GM18505 (cell line): ENCODE measurements around the gene CAPN9.

Experiments
- ATAC-seq: cut with Tn5 transposase; IDR thresholded peaks from one replicate; pipeline ENCODE4 v1.9.1; 2021; ENCODE audit not compliant: unreplicated experiment
- POLR2A ChIP-seq: IDR thresholded peaks from 4 replicates; pipeline ENCODE4 v1.6.1; 2011; ENCODE audit warnings: borderline replicate concordance; ENCODE audit not compliant: insufficient read depth, insufficient read length; ENCODE audit errors: extremely low read depth

Gene CAPN9

DNA sequence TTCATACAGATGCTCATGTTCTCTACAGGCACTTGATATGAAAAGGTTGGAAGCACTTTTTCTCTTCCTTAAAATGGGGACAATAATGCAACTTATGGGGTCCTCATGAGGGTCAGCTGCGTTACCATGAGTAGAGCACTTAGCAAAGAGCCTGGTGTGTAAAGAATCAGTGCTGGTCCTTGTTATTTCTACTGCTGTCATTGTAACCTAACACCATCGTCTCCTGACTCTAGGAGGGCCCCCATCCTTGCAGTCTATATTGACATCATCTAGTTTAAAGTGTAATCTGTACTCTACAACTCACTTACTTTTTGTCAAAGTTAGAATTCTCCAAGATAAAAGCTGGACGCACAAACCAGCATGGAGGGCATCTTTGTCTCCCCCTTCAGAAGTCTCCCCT is 2.4 kb downstream of the CAPN9 start:
- no peak for TF ChIP-seq POLR2A
- no peak for ATAC-seq

DNA sequence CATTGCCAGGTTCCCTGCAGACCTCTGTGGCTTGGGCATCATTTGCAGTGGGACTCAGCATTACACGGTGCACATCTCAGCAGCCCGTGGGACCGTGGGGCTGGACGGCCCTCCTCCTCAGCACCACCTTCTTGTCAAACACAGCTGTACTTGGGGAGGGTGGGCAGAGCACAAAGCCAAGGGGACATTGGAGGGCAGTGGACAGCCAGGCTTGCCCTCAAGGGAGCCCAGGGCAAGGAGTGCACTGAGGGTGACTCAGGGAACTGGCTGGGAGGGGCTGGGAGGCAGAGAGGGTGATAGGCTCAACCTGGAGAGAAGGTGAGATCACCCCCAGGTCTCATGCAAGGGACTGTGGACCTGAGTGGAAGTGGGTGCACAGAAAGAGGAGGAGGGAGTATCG is 3.4 kb downstream of the CAPN9 start:
- ATAC-seq = no peak
- no peak for TF ChIP-seq POLR2A

DNA sequence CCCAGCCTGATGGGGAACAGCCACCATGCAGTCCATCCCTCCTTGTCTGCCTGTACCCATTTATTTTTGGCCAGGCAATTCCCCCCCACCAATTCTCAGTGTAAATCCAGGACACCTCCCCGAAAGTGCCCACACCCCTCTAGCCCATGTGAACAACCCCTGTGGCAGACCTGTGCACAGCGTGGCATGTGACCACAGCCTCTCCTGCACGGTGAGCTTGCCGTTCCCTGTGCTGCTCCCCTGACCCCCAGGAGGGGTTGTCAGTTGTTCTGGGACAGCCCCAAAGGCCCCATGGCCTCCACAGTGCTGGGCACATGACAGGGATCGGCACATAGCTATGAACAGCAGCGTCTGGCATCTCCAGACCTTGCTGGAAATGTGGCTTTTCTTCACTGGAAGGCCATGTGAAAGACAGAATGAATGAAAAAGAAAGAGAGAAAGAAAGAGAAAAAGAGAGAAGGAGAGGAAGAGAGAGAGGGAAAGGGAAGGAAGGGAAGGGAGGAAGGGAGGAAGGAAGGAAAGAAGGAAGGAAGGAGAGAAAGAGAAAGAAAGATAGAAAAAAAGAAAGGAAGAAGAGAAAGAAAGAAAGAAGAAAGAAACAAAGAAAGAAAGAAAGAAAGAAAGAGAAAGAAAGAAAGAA is 3.9 kb downstream of the CAPN9 start:
- no peak for TF ChIP-seq POLR2A

DNA sequence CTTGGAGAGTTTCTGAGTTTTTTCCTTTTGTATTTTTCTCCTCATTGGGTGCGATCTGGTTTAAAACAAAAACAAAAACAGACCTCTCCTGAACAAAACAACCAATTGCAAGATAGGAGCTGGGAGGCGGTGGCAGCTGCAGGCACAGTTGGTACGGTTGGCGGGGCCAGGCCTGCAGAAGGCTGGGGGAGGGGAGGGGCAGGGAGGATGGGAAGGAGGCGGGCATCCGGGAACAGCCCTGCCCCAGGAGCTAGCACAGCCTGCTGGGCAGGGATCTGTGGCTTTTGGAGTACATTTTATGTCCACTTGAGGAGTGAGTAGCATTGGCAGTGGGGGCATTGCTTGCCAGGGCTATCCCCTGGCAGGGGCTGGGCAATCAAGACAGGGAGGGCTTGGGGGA is 5.2 kb downstream of the CAPN9 start:
- no peak for TF ChIP-seq POLR2A
- no peak for ATAC-seq

More for the DNA sequence above, 3.9 kb downstream of the CAPN9 start:
- no peak for ATAC-seq

DNA sequence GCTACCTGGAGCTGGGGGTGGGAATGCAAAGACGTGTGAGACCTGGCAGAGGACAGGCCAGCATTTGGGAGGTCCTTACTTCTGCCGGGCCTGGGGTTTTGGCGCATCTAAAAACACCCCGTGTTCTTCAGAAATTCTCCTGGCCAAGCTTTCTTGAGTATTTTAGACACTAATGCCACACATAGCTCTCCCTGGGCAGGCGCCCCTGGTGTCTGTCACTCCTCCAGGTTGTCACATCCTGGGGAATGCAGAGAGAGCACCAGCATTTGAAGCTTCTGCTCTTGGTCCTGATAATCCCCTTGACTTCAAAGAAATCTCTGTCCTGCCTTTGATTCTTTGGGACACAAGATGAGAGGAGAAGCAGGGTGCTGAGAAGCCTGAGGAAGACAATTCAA is 6.0 kb downstream of the CAPN9 start:
- no peak for ATAC-seq
- TF ChIP-seq POLR2A = no peak

DNA sequence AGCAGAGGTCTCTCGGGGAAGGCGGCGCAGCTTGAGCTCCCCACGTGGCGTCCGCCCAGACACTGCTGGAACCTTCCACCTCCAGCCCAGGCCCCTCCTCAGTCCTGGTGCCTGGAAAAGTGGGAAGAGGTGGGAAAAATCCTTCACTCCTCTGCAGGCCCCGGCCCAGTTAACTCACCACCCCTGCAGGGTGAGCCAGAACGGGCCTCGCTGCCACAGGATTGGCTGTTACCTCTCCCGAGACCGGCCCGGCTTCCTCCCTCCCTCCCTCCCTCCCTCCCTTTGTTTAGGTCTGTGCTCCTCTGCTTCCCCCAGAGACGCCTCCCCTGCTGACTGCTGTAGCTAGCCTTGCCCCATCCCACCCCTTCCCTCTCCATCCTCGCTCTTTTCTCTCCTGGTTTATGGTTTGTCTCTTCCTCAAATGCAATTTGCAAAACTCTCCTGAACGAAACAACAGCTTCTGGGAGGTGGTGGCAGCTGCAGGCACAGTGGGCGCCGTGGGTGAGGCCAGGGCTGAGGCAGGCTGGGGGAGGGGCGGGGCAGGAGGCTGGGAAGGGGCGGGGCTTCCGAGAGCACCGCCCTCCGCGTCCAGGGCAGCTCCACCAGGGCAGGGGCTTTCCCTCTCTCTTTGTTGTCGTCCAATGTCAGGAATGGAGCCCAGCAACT is 6.5 kb downstream of the CAPN9 start:
- no peak for ATAC-seq
- TF ChIP-seq POLR2A = no peak

DNA sequence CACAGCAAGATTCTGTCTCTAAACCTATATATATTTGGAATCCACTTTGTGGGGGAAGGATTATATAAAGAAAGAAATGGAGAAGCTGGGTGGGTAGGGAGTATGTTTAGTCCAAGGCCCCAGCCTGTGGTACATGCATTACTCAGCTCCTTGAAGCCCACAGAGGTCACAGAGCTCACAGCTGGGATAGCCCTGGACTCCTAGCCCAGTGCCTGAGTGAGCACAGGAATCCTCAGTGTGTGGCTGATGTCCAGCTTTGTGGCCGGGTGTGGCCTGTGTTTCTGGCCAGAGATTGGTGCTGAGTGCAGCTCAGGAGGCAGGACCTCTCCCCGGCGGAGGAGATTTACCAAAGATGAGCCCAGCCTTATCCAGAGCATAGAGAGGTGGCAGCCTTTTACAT is 7.6 kb downstream of the CAPN9 start:
- TF ChIP-seq POLR2A = no peak
- ATAC-seq = no peak

DNA sequence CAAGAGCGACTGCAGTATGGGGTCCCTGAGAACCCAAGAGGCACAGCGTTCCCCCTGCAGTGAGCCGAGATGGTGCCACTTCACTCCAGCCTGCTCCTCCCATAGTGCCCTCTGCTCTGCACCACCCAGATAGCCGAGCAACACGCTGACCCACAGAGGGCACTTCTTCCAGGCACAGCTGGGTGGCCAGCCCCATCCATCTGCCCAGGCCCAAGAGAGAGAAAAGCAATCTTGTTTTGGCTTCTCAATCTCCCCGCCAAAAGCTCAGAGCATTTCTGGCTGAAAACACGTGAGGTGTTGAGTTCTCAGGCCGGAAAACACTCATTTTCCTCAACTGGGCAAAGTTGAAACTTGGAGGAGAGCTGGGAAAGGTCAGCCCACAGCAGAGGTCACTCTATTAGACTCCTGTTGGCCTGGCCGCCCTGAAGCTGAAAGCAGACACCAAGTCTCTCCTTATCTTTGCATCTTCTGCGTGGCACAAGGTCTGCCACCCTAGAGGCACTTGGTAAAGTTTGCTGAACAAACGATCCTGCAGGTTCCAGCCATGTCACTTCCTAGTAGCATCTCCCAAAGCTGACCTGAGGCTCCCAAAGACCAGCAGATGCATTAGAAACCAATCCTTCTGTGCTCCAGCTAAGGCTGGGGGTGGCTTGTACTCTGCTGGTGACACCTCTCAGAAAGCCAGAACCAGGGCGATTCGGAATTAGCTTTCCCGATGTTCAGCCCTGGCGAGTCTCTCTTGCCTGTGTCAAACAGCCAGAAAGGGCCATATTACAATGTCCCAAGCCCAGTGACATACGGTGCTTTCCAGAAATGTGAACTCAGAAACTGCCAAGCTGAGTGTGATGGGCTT is 10.9 kb downstream of the CAPN9 start:
- TF ChIP-seq POLR2A = no peak
- ATAC-seq = no peak

DNA sequence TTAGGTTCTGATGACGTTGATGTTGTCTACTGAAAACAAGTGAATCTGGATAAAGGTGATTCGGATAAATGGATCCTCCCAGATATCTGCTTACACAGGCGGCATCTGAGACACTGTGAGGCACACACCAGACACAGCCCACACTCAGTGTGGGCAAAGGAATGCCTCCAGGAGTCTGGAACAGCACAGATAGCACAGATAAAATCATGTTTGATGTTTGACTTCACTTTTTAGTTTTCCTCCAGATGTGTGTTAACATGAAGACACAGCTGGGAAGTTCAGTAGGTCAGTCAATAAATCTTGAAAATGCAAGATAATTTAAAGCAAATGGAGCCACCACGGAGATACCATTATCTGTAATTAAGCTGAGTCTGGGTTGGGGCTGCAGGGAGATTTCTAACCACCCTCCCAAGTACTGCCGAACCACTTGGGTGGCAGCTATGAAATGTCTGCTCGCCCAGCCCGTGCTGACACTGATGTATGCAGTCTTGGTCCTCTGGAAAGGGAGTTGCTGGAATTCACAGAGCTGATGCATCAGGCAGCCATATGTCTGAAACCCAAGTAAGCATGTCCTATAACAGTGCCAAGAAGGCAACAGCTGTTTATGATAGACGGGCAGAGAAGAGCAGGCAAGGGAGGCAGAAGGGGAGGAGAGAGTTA is 11.7 kb downstream of the CAPN9 start:
- no peak for TF ChIP-seq POLR2A

DNA sequence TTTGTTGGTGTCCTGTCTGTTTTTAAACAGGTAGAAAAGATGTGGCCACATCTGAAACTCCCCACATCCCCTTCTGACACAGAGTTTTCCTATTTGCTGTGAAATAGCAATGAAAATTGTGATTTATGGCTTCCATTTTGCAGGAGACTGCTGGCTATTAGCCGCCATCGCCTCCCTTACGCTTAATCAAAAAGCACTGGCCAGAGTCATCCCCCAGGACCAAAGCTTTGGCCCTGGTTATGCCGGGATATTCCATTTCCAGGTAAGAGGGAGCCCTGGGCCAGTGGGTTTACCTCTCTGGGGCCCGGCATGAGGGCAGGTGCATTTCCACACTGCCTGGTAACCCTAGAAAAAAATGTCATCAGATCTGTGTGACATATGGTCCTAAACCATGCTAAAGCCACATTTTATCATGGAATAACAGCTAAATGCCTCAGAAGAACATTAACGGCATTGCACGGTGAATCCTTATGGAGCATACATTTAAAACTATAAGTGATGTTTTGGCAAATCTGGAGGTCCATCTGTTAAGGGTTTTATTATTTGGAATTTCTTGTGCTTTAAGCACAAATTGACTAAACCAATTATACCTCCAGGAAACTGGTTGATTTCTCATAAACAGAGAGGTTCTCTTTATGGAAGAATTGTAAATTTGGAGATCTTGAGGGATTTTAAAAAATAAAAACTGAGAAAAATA is 12.3 kb downstream of the CAPN9 start:
- TF ChIP-seq POLR2A = no peak
- ATAC-seq = no peak

More for the DNA sequence above, 11.7 kb downstream of the CAPN9 start:
- ATAC-seq = no peak

DNA sequence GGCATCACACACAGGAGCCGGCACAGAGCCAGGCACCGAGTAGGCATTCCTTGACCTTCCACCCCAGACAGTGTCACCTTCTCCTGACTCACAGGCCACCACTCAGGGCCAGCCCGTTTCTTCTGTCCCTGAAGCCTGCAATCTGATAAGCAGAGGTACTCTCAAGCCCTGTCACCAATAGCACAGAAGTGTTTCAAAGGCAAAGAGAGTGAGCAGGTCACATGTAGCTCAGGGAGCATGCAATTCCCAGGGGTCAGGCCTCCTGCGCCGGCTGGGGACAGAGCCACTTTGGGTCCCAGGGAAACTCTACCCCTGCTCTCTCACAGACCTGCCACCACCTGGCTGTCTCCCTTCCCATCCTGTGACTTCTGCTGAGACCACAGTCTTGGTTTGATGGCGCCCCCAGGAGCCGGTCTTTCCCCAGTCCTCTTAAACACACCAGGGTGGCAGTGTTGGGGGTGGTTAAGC is 13.2 kb downstream of the CAPN9 start:
- TF ChIP-seq POLR2A = no peak
- ATAC-seq = no peak

DNA sequence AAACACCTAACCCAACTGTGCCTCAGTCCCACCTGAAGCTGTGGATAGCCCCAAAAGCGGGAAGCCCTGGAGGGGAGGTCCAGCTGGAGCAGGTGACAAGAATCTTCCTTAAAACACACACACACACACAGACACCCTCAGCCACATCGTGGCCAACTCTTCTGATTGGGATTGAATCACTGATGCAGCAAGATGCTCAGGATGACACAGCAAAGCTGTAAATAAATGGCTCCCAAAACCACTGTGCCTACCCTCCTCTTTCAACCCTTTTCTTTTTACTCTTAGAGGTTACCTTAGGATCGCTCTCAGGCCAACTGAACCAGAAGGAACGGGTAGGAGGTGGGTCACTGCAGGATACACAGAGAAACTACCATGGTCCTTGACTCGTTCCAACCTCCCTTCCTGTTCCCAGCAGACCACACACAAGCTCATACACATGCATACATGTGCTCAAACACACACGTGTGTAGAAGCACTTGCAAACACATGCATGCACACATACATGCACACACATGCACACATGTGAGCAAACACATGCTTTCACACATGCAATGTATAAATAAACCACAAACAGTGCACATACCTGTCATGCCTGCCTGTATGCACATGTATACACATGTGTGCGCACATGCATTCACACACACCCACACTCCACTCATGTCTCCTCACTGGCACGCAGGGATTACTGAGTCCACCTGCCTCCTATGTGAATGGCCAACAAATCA is 14.4 kb downstream of the CAPN9 start:
- no peak for ATAC-seq

More for the DNA sequence above, 14.4 kb downstream of the CAPN9 start:
- TF ChIP-seq POLR2A = no peak
